Stimulated activated CD4-positive, alpha-beta T cell treated with anti-CD3 and anti-CD28 coated beads, Interleukin-2, amount 100 ng/mL, for 48 hours (primary cell): ENCODE data around the gene UBQLN4.
"Not testable (repeated sequence)": the region's sequence is repeated elsewhere in the genome, so short reads cannot be mapped to it uniquely, and the experiment has no call there.

Source experiments
- DNase-seq, 2 donors: peaks; one replicate each; pipeline ENCODE4 v3.0.0-alpha.2; 2020

Gene UBQLN4

DNA sequence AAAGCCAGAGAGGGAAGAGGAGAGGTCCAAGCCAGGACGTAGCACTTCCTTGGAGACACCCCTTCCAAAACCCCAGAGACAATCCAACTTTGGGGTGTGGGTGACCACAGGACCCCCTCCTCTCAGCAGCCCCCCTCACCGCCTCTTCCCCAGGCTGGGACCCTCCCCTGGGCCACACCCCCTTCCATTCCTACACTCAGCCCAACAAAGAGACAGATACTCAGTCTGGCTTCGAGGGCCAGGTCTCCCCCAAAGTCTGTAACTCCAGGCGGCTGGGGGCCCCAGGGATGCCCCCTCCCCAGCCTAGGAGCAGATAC is 27.2 kb upstream of the UBQLN4 start:
- DNase-seq: no peak

DNA sequence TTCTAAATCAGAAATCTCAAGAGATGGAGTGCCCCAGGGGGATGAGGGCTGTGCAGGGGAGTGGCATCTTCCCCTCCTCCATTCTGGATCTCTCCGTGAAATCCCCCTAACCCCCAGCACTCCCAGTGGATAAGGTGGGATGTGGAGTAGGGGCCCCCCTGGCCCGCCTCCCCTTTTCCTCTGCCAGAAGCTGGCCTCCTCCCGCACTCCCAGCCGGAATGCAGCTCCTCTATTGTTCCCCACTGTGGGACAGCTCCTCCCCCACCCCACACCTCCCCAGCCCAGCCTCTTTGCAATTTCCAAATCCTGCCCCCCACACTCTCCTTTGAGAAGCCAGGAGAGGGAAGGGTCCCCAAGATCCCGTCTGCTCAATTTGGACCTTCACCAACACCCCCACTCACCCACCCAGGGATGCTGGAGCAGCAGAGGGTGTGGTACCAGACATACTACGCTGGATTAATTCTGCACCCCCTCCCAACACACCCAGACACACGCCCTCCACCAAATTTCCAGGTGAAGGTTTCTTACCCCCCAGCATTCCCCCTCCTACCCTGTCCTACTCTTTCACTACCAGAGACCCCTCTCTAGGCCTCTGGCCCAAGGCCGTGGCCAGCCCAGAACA is 26.8 kb upstream of the UBQLN4 start:
- DNase-seq: no peak

DNA sequence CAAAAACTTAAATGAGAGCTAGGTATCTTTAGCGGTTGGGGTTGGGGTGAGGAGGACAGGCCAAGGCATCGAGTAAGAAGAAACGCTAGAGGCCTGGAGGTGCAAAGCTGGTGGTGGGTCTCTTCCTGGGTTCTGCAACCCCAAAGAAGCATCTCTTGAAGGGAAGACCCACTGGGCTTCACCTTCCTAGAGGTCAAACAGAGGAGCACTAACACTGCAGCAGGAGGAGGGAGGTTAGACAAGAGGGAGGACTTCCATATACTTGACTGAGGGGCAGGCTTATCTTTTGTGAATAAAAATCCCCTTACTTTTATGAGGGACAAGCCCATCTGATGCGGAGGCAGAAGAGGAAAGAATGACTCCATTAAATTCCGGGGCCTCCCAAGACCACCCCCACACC is 26.2 kb upstream of the UBQLN4 start:
- no peak for DNase-seq

DNA sequence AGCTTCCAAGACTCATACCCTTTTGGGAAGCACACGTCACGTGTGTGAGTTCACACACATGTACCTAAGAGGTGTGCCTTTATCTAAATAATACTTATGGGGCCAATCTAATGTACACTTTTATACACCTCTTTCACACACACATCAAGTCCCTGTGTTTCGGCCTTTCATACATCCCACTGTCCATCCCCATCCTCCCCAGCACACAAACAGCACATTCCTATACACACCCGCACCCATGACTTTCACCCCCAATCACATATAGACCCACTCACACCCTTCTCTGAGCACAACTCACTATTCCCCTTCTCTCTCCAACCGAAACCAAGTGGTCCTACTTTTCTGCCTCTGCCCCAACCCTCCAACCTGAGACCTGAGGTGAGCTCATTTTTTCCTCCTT is 25.1 kb upstream of the UBQLN4 start:
- DNase-seq: no peak

DNA sequence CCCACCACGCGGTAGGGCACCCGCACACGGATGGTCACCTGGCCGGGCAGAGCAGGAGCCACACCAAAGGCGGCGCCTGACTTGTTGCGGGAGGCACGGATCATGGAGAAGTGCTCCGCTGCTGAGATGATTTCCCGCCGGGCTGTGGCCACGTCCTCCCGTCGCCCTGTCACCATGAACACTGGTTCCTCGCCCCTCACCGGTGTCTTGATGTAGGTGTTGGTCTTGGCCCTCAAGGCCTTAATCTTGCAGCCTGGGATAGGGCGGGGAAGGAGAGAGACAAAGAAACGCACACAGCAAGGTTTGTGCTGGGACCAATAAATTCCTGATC is 23.8 kb upstream of the UBQLN4 start:
- no peak for DNase-seq

DNA sequence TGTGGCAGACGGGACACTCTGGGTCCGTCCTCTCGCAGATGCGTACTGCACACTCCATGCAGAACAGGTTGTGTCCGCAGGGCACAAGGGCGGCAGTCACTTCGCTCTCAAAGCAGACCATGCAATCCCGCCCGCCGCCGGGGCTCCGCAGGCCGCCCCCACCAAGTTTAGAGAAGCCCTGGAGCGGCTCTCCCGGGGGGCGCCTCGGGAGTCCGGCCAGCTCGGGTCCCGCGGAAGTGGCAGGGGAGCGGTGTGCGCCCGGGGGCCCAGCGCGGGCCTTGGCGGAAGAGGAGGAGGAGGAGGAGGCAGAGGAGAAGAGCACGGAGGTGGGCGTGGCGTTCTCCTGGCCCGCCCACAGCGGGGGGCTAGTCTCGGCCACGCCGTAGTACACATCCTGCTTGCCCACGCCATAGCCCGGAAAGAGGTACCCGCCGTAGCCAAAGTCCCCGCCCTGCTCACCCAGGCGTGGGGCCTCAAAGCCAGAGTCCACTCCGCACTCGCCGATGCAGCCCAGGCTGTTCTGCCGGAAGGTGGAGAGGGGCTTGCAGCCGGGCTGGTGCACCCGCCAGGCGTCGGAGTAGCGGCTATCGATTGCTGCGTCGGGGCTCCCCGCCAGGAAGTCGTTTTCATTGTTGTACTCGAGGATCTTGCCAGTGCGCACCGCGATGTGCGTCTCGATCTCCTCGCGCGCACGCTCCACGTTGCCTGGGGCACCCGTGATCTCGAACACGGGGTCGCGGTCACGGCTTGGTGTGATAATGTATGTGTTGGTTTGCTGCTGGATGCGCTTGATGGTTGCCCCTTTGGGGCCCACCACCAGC is 23.2 kb upstream of the UBQLN4 start:
- no peak for DNase-seq

DNA sequence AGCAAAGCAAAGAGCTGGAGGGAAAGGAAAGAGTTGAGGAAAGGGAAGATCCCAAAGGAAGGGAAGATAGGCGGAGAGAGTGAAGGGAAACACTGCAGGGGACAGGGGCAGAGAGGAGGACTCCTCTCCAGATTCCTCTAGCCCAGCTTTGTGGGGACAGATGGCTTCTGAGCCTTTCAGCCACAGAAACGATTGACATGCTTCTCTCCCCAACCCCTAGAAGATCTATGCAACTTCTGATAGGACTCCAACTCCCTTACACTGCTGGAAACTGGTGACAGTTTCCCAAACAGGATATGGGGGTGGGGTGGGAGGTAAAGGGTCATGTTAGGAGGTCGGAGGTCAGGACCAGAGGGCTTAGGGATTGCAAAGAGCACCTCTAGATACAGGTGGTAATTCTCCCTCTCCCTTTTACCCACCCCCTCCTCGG is 22.2 kb upstream of the UBQLN4 start:
- no peak for DNase-seq

DNA sequence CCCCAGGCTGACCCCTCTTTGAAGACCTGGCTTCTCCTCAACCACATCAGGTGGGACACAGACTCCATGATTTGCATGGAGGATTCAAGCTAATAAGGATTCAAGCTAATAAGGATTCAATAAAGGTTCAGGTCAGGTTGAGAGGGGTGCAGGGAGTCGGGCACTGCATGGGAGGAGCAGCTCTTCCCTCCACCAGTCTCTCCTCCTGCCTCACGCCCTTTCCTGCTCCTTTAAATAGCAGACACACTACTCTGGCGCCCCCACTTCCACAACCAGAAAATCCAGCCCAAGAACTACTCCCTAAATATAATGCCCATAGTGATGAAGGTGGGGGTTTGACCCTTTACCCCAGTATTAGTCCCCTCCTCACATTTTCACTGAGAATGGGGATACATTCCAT is 21.6 kb upstream of the UBQLN4 start:
- DNase-seq: no peak

DNA sequence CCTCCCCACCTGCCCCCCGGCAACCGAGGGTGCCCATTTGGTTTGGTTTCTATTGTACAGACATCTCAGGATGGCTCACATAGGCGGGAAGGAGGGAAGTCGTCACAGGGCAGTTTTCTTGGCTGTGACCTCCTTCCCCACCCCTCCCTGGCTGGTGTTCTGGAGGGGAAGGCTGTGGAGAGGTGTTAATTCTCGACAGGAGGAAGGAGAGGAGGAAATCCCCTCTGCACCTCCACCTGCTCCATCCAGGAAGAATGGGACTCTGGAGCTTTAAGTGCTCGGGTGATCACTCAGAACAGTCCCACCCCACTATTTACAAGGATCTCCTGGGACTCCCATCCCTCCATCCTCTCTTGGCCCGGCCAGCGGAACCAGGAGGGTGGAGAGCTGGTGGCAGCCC is 21.1 kb upstream of the UBQLN4 start:
- DNase-seq: no peak

DNA sequence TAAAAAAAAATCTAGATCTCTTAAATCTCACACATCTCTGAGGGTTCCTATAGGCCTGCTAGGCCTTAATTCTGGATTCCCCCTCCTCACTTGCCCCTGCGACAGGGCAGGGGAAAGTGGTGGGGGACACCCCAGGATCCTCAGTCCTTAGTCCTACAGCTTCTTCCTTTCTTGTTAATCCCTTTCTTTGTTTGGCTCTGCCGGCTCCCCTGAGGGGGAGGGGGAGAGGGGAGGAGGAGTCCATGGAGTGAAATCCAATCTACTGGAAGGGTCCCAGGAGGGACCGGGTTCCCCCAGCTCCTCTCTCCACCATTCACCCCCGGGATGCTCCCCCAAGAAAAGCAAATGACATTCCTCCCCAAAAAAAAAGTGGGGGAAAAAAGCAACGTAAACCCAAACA is 20.1 kb upstream of the UBQLN4 start:
- no peak for DNase-seq

DNA sequence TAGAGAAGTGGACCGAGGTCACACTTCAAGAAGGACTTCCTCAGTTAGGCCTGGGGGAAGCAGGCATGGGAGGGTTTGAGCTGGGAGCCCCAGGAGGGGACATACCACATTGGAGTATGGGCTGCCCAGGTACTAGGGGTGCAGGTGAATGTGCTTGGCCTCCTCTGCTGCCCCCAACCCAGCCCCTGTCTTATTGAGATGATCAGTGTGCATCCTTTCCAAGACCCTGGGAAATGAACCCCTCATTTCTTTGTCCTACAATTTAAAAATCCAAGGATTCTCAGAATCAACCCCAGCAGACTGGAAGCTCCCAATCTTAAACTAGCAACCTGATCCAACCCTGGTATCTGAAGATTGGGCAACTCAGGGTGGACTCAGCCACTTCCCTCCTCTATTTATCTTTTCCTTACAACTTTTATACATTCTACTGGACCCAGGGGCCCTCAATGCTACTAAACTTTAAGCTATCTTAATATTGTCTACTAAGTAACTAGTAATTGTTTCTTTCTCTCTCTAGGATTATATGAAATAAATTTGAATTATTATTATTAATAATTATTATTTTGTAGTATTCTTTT is 19.6 kb upstream of the UBQLN4 start:
- no peak for DNase-seq

DNA sequence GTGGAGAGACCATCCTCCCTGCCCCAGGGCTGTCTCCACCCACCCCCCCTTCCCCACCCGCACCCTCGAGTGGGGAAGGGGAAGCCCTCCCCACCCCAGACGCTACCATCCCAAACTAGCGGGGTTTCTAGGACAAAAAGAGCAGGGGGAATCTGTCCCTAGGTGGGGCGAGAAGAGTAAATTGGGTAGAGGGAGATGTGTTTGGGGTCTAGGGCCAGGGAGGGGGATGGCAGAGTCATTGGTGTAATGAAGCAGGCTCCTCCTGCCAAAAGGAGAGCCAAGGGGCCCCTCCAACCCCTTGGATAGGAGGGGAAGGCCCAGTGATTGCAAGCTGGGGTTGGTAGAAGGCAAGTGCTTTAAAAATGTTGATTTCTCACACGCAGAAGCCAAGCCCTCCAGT is 18.7 kb upstream of the UBQLN4 start:
- no peak for DNase-seq

DNA sequence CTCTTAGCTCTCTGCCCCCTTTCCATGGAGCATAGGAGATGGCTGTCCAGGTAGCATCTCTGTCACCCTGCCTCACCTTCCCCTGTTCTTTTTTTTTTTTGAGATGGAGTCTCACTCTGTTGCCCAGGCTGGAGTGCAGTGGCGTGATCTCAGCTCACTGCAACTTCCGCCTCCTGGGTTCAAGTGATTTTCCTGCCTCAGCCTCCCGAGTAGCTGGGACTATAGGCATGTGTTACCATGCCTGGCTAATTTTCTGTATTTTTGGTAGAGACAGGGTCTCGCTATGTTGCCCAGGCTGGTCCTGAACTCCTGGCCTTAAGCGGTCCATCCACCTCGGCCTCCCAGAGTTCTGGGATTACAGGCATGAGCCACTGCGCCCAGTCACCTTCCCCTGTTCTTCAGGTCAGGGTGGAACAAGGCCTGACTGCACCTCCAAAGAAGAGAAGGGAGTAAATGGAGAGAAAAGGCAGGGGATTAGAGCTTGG is 17.8 kb upstream of the UBQLN4 start:
- not testable (repeated sequence) for DNase-seq

DNA sequence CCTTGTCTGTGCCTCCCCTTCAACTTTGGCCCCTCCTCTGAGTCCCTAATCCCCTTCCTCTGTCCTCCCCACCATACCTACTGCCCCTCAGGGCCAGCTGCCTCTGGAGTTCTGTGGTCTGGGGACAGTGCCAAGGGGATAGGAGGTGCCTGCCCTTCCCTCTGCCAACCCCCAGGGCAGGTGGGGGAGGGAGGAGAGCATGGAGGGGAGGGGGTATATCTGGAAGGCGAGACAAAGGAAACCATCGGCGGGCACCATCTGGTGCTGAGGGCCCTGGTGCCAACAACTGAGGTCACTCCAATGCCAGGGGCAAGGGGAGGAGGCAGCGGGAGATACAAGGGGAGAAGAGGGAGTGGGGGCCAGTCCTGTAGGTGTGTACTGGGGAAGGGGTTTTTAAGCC is 16.9 kb upstream of the UBQLN4 start:
- DNase-seq: no peak

DNA sequence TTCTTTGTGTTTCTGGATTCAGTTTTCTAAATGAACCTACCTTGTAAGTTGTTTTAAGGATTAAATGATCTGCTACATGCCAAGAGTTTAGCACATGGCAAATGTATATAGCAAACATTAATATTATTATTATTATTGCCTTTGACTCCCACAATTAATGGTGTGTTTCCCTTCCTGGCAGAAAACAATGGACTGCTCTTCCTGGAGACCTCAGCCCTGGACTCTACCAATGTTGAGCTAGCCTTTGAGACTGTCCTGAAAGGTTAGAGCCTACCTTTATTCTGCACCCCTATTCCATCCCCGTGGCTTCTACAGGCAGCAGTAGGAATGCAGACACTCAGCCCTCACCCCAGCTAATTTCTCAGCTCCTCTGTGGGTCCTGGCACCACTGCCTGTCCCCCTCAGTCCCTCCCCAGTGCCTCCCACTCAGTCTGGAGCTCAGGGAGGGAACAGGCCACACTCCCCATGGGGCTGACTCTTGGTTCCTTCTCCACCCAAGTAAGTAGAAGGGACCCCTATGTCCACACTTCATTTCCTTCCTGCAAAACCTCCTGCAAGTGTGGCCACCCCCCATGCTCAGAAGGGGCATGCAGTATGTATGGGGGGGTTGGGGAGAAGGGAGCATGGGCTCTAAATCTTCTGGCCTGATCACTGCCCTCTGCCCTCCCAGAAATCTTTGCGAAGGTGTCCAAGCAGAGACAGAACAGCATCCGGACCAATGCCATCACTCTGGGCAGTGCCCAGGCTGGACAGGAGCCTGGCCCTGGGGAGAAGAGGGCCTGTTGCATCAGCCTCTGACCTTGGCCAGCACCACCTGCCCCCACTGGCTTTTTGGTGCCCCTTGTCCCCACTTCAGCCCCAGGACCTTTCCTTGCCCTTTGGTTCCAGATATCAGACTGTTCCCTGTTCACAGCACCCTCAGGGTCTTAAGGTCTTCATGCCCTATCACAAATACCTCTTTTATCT is 16.2 kb upstream of the UBQLN4 start:
- DNase-seq: no peak

DNA sequence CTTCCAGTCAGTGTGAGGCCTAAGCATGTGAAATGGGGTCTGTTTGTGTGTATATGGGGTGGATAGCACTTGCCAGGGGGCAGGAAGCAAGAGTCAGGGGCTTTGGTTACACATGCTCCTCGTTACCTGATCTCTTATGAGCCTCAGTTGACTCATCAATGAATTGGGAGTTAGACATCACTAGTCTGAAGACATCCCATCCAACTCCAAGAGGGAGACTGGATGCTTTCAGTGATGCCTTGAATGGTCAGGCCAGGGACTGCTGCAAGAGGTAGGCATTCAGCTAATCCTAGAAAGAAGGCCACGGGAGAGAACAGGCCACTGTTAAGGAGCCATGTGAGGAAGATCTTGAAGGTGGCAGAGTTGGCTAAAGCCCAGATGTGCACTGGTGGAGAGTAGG is 13.7 kb upstream of the UBQLN4 start:
- no peak for DNase-seq

DNA sequence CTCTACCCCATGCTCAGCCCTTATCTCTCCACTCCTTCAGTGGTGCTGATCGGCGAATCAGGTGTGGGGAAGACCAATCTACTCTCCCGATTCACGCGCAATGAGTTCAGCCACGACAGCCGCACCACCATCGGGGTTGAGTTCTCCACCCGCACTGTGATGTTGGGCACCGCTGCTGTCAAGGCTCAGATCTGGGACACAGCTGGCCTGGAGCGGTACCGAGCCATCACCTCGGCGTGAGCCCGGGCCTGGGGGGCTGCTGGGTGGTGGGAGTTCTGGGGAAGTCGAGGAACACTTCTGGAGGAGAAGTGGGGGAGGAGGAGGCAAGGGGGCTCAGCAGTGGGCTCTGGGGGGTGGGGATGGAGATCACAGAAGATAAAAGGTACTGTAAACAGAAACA is 12.3 kb upstream of the UBQLN4 start:
- no peak for DNase-seq

DNA sequence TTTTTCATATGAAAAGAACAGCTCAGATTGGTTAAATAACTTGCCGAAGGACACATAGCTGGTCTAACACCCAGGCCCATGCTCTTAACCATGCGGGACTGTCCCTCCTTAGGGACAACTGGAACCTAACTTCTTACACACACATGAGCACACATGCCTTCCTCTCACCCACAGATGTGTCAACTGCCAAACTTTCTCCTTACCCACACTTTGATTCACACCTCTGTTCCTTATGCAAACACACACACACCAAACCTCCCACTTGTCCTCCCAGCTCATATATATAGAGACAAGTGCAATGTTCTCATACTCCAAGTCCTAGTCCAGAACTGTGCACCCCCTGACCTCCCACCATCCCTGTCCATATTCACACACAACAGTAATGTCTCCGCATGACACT is 11.6 kb upstream of the UBQLN4 start:
- DNase-seq: no peak

DNA sequence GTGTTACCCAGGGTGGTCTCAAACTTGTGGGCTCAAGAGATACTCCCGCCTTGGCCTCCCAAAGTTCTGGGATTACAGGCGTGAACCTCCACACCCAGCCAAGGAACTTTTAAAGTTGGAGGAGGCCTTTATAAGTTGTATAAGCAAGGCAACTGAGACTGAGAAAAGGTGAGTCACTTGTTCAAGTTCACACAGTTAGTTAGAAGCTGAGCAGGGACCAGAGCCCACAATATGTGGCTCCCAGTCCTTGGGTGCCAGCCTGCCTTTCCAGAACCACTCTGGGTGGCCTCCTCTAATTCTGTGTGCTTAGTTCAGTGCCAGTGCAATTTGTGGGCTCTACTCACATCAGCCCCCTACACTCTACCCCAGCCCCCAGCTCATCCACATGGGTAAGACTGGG is 11.0 kb upstream of the UBQLN4 start:
- DNase-seq: no peak

DNA sequence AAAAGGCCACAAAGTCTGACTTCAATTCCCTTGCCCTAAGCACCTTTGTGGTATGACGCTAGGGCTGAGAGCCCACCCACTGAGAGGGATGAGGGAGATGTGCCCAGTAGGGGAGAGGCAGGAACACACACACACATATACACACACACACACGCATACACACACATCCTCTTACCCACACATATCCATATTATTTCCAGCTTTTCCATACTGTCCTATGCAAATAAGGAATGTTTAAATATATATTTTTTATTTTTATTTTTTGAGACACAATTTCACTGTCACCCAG is 10.3 kb upstream of the UBQLN4 start:
- no peak for DNase-seq

DNA sequence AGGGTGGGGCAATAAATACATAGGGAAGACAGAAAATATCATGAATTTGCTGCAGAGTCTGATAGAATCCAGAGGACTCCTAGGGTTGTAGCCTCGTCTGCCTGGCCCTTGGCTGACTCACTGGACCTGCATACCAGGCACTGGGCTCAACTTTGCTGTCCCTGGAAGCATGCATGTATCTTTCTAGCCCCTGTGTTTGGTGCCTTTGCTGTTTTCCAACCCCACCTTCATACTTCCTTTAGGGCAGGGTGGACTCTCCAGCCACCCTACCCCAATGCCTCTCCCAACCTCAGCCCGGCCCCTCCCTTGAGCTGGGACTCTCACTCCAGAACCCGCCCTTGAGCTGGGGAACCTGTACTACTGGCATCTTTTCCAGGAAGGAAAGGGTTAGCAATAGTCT is 8.6 kb upstream of the UBQLN4 start:
- DNase-seq: no peak

DNA sequence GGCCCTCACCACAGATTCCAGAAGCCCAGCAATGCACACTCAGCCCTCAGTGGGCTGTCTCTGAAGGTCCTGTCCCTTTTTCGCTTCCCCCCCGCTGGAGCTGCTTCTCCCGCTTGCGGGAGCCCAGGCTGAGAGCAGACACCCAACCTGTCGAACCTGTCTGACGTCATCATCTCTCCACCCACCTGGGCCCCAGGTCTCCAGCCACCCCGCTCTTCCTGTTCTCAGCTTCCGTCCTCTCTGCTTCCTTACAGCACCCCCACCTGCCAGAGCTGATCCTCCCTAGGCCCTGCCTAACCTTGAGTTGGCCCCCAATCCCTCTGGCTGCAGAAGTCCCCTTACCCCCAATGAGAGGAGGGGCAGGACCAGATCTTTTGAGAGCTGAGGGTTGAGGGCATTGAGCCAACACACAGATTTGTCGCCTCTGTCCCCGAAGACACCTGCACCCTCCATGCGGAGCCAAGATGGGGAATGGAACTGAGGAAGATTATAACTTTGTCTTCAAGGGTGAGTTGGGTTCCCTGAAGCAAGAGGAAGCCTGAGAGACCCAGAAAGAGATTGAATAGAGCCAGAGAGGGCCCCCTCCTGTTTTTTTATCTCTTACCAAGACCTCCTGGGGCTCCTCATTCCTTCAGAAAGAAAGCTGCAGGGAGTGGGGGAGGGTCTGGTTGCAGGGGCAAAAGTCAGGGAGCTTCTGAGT is 7.5 kb upstream of the UBQLN4 start, which contains the start of gene RAB25:
Gene RAB25, plus strand, starts transcription at position 224 of the 700 bp plus-strand sequence. Its CDS starts 241 bp downstream, at position 465.
- DNase-seq: no peak

DNA sequence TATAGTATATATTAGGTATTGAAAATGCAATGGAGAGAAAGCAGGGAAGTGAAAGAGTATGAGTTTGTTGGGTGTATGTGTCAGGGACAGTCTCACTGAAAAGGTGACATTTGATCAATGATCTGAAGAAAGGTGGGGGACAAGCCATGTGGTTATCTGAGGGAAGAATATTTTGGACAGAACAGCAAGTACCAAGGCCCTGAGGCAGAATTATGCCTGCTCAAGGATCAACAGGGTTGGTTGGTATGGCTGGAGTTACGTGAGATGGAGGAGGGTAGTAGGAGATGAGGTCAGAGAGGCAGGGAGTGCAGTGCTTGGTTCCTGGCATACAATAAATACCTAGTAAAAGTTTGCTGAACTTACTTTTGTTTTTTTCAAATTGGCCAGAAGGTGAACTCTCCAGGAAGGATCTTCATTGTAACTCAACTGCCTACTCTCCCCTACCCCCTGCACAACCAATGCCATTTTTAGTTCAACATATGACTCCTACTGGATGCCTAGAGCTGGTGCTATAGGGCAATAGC is 2.8 kb upstream of the UBQLN4 start:
- no peak for DNase-seq
